ENCODE measurements around the gene SLC5A6.

DNA sequence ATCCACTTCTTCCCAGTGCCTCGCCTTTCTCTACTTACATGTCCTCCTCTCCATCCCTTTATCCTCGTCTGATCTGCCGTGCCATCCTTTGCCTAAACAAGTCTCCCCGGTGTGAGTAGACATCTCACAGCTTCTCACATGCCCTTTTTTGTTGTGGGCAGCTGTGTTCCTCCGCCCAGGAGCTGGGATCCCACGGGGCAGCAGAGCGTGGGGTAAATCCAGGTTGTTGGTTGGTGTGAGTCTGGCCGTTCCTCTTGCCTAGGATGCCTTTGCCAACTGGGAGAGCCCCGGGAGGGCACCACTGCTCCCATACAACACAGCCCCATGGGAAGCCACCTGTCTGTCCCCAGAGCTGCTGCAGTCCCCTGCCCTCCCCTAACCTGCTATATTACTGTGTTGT lies 28.3 kb upstream of the SLC5A6 start:
- no peak for TF ChIP-seq POLR2AphosphoS2 (conservative IDR thresholded peaks at IDR 0.05; ENCODE audit: low read length)
- TF ChIP-seq EP300 (IDR thresholded peaks at IDR 0.05) = no peak
- TF ChIP-seq RFX5 (IDR thresholded peaks at IDR 0.05) = no peak
- TF ChIP-seq MAZ (IDR thresholded peaks at IDR 0.05; ENCODE audit: borderline replicate concordance, low read depth, low read length) = no peak
- no peak for TF ChIP-seq RAD21 (conservative IDR thresholded peaks at IDR 0.05 in 1 of 2, IDR thresholded peaks at IDR 0.05 in 1 of 2)
- TF ChIP-seq, protein P1, sequence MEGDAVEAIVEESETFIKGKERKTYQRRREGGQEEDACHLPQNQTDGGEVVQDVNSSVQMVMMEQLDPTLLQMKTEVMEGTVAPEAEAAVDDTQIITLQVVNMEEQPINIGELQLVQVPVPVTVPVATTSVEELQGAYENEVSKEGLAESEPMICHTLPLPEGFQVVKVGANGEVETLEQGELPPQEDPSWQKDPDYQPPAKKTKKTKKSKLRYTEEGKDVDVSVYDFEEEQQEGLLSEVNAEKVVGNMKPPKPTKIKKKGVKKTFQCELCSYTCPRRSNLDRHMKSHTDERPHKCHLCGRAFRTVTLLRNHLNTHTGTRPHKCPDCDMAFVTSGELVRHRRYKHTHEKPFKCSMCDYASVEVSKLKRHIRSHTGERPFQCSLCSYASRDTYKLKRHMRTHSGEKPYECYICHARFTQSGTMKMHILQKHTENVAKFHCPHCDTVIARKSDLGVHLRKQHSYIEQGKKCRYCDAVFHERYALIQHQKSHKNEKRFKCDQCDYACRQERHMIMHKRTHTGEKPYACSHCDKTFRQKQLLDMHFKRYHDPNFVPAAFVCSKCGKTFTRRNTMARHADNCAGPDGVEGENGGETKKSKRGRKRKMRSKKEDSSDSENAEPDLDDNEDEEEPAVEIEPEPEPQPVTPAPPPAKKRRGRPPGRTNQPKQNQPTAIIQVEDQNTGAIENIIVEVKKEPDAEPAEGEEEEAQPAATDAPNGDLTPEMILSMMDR (IDR thresholded peaks at IDR 0.05) = no peak
- TF ChIP-seq, protein P2, sequence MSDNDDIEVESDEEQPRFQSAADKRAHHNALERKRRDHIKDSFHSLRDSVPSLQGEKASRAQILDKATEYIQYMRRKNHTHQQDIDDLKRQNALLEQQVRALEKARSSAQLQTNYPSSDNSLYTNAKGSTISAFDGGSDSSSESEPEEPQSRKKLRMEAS (IDR thresholded peaks at IDR 0.05) = no peak
- TF ChIP-seq POLR2A (IDR thresholded peaks at IDR 0.05; ENCODE audit: low read length) = no peak
- TF ChIP-seq PHF8 (IDR thresholded peaks at IDR 0.05; ENCODE audit: borderline replicate concordance, low read depth) = no peak
